Right cardiac atrium (tissue), 5 donors: ENCODE measurements around the gene SLC10A4. TPM values are rescaled to one million over a fixed set of nuclear protein-coding genes. Genes with fewer than 3 reads are reported as not detected.
A peak's percentile ranks its signal among the peaks of the same experiment; 100 is the strongest.

Experiments used
- ATAC-seq, 2 donors: fragments of 200-7000 bp; cut with Tn5 transposase; one replicate each; pipeline versions ENCODE4 v1.8.0 to v1.9.1; 2020; ENCODE audit warnings: moderate library complexity in 2 of 2, mild to moderate bottlenecking in 1 of 2
- DNase-seq, 3 donors: peaks; one replicate each; pipeline ENCODE4 v3.0.0-alpha.2; 2020
- H3K27ac ChIP-seq: one replicate; pipeline ENCODE4 v1.5.1; 2013; ENCODE audit warnings: mild to moderate bottlenecking, low read length, control low read depth, moderate library complexity
- H3K27me3 ChIP-seq: one replicate; pipeline ENCODE4 v1.6.1; 2013; ENCODE audit not compliant: control insufficient read depth, insufficient read depth
- H3K4me1 ChIP-seq: one replicate; pipeline ENCODE4 v1.6.1; 2013; ENCODE audit warnings: low read length; ENCODE audit not compliant: control insufficient read depth, insufficient read depth
- H3K4me3 ChIP-seq: one replicate; pipeline ENCODE4 v1.5.1; 2013; ENCODE audit warnings: low read length, control low read depth
- H3K9me3 ChIP-seq: one replicate; pipeline ENCODE4 v1.6.1; 2013; ENCODE audit warnings: low read length; ENCODE audit not compliant: control insufficient read depth
- WGBS: extraction: QIAGEN DNeasy Blood & Tissue Kit; methylation state at CpG from one replicate; pipeline ENCODE4 v1.1.7; 2013; 5-methylcytosine and 5-hydroxymethylcytosine counted together
- intact Hi-C, 4 donors: fragments of 100-400 bp; cut with DNase I; formaldehyde crosslinking; loops; one replicate each; pipeline versions ENCODE4 v1.11.0 to v1.14.0; 2022 to 2023
- polyA plus RNA-seq: library from polyadenylated mRNA; stranded (reverse); fragments of 200-250 nt; gene quantifications from one replicate; pipeline ENCODE4 v1.2.3, GENCODE V29; 2013
- total RNA-seq, 4 donors: library from RNA; stranded (reverse); fragmentation: NEBNext Ultra II Directional; extraction: Animal tissue kit (Norgen Biotek cat#: 25700); gene quantifications; one replicate each; pipeline ENCODE4 v1.2.1, GENCODE V29; 2021
- donor health status: healthy with polysubstance abuse.
- donor health status: DM: no; HTN: yes; CAD: no.
- donor health status: DM: no; HTN: no; CAD: no.
- donor health status: DM: no; HTN: yes; CAD: no; lungs with severe emphysema.
- donor health status: DM: yes; HTN: yes; CAD: no.

The SLC10A4 gene
- total and polyA plus RNA-seq, 5 donors = 0.09 to 0.25 TPM; not detected in 3

DNA sequence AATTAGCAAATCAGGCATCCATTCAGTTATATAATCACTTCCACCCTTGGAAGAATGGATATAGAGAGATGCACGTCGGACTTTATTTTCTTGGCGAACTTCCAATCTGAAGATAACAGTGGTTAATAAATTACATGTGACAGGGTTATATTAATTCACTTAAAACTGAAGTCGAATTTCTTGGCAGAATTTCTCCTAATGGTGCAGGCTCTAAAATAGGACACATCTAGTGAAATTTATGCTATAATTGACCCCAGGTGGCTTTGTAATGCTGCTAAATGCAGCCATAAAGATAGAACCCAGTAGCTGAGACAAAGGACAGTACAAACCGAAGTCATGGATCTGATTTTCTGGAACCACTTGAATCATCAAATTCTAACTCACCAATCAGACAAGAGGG is 20.8 kb upstream of the SLC10A4 start:
- H3K9me3 ChIP-seq = no peaks in the 10 kb centered on the region
- DNase-seq = no peak
- no peaks in the 10 kb centered on the region for H3K27me3 ChIP-seq
- H3K27ac ChIP-seq = no peak overlapping the region
- intact Hi-C loops = no loop called here
- no peaks in the 10 kb centered on the region for H3K4me1 ChIP-seq
- no peak overlapping the region for H3K4me3 ChIP-seq
- 44% methylated on average over 5 of the region's 5 CpGs for WGBS
- no peak for ATAC-seq

DNA sequence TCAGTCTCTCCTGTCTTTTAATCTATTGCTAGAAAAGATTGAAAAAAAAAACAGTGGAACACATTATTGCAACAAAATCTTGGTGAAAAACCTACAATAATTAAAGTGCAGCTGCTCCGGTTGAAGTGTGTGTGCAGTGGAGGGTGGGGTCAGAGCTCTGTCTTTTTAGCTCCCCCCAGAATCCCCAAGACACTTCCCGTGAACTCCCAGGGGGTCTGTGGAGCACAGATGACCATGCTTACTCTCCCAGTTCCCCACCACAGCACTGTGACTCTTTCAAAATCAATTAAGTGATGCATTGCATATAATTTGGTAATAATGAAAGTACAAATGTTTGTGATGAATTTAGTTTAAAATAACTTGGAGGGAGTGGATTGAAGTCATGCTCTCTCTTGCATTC is 15.7 kb upstream of the SLC10A4 start:
- intact Hi-C loops = no loop called here
- Histone ChIP-seq H3K27ac (no peak overlapping the region), H3K27me3 (no peaks in the 10 kb centered on the region), H3K4me1 (no peaks in the 10 kb centered on the region), H3K9me3 (no peaks in the 10 kb centered on the region), H3K4me3 (no peak overlapping the region)
- 62% methylated on average over 2 of the region's 2 CpGs for WGBS
- DNase-seq (no peak), ATAC-seq (no peak)

DNA sequence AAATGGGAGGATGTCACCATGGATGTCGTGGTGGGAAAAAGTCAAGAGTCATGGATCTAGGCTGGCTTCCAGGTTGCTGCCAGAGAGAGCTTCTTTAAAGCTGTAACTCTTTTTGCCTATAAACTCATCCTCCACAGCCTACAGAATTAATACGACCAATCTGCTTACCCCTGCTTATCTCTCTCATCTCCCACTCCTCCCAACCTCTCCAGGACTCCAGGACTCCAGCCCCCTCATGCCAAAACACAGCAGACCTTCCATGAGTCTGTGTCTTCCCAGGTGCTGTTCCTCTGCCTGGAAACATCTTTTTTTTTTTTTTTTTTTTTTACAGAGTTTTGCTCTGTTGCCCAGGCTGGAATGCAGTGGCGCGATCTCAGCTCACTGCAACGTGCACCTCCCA is 15.3 kb upstream of the SLC10A4 start:
- Histone ChIP-seq H3K9me3 (no peaks in the 10 kb centered on the region), H3K27me3 (no peaks in the 10 kb centered on the region), H3K4me1 (no peaks in the 10 kb centered on the region), H3K27ac (no peak overlapping the region), H3K4me3 (no peak overlapping the region)
- no peak for DNase-seq
- no peak for ATAC-seq
- 66% methylated on average over 4 of the region's 5 CpGs for WGBS
- intact Hi-C loops = no loop called here

DNA sequence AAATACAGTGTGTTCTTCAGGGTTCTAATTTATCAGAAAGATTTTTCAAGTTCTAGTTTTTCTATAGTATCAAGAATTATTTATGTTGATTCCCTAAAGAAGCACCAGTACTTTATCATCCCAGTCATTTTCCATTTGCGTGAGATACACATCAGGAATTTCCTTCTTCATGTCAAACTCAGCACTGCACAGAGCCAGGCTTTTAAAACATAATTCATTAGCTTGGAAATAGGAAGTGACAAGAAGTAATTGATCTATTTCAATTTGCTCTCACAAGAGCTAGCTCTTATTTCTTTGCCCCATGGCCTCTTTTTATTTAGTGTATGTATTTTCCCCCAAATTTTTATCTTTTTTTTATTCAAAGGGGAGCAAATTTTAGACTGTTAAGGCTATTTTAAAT is 13.0 kb upstream of the SLC10A4 start:
- Histone ChIP-seq H3K27ac (no peak overlapping the region), H3K4me1 (no peaks in the 10 kb centered on the region), H3K4me3 (no peak overlapping the region), H3K9me3 (no peaks in the 10 kb centered on the region), H3K27me3 (no peaks in the 10 kb centered on the region)
- DNase-seq = no peak
- WGBS = 66% methylated on average over 1 of the region's 1 CpG
- intact Hi-C loops = no loop called here
- ATAC-seq = no peak

DNA sequence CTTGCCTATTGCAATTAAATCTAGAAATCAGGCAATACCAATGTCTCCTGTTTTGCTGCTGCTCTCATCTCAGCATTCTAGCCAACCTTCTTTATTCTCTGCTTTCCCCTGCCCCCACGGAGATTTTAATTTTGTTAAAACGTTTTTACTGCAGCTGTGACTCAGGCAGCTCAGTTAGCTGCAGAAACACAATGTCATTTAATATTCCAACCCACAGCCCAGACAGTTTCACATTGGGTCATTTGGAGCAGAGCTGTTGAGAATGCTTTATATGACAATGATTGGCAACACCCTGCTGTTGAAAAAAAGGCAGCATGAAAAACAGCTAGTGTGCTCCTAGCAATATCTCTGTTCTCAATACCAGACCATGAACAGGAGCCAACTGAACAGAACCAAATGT is 12.6 kb upstream of the SLC10A4 start:
- Histone ChIP-seq H3K27ac (no peak overlapping the region), H3K4me1 (no peaks in the 10 kb centered on the region), H3K27me3 (no peaks in the 10 kb centered on the region), H3K4me3 (no peak overlapping the region), H3K9me3 (no peaks in the 10 kb centered on the region)
- intact Hi-C loops = no loop called here
- ATAC-seq = no peak
- 37% methylated on average over 2 of the region's 2 CpGs for WGBS
- no peak for DNase-seq

DNA sequence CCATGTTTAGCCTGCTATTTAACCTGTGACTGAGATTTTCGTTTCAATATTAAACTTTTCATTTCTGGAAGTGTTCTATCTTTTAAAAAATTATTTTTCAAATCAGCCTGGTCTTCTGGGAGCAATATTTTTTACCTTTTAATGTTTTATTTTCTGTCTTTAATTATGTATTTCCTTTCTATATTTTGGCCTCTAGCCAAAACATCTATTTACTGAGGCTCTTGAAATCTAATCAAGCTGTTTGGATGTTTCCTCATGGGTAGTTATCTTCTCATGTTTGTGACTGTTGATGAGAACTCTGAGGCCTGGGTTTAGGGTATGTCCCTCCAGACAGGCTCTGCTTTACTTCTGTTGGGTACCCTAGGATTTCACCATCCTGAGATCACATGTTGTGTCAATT is 10.3 kb upstream of the SLC10A4 start:
- DNase-seq (no peak), ATAC-seq (no peak)
- H3K4me3 ChIP-seq = no peak overlapping the region
- intact Hi-C loops = no loop called here
- no peaks in the 10 kb centered on the region for H3K27me3 ChIP-seq
- no peak overlapping the region for H3K27ac ChIP-seq
- WGBS = 82% methylated on average over 1 of the region's 1 CpG
- no peaks in the 10 kb centered on the region for H3K9me3 ChIP-seq
- H3K4me1 ChIP-seq = no peaks in the 10 kb centered on the region

DNA sequence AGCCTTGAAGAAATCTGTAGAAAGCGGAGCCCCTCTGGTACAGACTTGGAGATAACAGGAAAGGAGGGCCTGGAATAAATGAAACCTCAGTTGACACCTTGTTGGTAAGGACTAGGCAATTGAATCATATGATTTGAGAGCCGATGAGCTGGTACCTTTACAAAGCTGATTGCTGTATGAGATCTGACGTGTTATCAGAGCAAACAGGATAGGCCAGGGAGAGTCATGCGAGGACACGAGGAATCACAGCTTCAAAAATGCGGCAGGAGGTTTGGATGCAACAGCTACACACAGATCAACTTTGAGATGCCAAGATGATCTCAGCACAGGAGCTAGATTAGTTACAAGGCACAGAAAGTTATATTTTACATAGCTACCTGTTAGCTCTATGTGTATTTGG is 7.4 kb upstream of the SLC10A4 start:
- Histone ChIP-seq H3K4me3 (no peak overlapping the region), H3K9me3 (no peaks in the 10 kb centered on the region), H3K27ac (no peak overlapping the region), H3K27me3 (no peaks in the 10 kb centered on the region), H3K4me1 (no peaks in the 10 kb centered on the region)
- 82% methylated on average over 6 of the region's 6 CpGs for WGBS
- intact Hi-C loops = no loop called here
- no peak for DNase-seq
- ATAC-seq = no peak

DNA sequence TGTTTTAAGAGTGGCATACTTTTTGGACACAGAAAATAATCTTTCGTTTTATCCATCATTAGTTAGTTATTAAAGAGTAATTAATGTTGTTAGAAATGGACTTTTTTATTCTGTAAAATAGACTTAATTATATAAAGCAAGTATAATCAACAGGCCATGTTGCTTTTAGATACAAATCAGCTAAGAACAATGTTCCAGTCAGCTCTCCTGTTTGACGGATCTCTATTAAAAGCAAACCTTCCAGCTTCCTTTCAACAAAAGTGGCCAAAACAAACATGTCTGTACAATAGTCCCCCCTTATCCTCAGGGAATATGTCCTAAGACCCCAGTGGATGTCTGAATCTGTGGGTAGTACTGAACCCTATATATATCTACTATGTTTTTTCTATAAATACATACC is 4.9 kb upstream of the SLC10A4 start:
- Histone ChIP-seq H3K27ac (no peak overlapping the region), H3K9me3 (no peaks in the 10 kb centered on the region), H3K27me3 (no peaks in the 10 kb centered on the region), H3K4me1 (no peaks in the 10 kb centered on the region), H3K4me3 (no peak overlapping the region)
- intact Hi-C loops = no loop called here
- WGBS = 64% methylated on average over 2 of the region's 2 CpGs
- no peak for ATAC-seq
- no peak for DNase-seq

DNA sequence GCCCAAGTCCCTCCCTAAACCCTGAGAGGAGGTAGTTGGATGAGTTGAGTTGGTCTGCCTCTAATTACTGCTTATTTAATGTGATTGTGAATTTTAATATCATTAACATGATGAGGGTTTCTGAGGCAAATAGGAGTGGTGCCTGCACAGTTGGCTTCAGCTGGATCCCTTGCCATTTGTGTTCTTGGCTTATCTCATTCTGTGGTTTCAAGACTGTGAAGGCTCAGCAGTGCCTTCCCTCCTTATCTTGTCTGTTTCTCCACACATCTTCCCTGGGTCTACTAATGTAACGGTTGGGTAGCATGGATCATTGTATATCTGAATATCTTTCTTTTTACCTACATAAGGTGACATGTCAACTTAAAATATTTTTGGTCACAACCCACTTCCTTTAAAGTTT is 1.6 kb upstream of the SLC10A4 start:
- 86% methylated on average over 1 of the region's 1 CpG for WGBS
- ATAC-seq = no peak

DNA sequence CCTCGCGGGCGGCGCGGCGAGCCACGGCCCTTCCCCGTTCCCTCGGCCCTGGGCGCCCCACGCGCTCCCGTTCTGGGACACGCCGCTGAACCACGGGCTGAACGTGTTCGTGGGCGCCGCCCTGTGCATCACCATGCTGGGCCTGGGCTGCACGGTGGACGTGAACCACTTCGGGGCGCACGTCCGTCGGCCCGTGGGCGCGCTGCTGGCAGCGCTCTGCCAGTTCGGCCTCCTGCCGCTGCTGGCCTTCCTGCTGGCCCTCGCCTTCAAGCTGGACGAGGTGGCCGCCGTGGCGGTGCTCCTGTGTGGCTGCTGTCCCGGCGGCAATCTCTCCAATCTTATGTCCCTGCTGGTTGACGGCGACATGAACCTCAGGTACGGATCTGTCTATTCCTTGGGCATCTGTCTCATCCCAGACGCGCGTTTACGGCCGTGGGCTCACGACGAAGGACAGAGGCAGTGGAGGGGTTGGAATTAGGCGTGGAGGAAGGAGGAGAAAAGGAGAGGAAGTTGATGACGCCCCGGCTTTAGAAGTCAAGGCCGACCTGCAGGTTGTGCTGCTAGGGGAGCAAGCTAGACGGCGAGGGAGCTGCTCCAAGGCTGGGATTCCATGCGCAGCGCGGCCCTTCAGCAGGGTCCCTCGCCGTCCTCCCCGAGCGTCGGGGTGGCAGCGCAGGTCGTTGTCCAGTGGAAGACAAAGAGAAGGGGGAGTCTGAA is 792 bp downstream of the SLC10A4 start:
- intact Hi-C loops = no loop called here
- H3K27ac ChIP-seq = no peak overlapping the region
- DNase-seq (peak in 2 of 3 donors; percentile 50 to 53), ATAC-seq (peak; percentile 24 to 26)
- no peaks in the 10 kb centered on the region for H3K9me3 ChIP-seq
- no peaks in the 10 kb centered on the region for H3K27me3 ChIP-seq
- WGBS = 7% methylated on average over 66 of the region's 66 CpGs
- peak overlapping the region; percentile 61 for H3K4me3 ChIP-seq
- no peaks in the 10 kb centered on the region for H3K4me1 ChIP-seq

More for the DNA sequence above, 1.6 kb upstream of the SLC10A4 start:
- Histone ChIP-seq H3K9me3 (no peaks in the 10 kb centered on the region), H3K4me3 (no peak overlapping the region), H3K27me3 (no peaks in the 10 kb centered on the region), H3K27ac (no peak overlapping the region), H3K4me1 (no peaks in the 10 kb centered on the region)
- intact Hi-C loops = no loop called here
- no peak for DNase-seq

DNA sequence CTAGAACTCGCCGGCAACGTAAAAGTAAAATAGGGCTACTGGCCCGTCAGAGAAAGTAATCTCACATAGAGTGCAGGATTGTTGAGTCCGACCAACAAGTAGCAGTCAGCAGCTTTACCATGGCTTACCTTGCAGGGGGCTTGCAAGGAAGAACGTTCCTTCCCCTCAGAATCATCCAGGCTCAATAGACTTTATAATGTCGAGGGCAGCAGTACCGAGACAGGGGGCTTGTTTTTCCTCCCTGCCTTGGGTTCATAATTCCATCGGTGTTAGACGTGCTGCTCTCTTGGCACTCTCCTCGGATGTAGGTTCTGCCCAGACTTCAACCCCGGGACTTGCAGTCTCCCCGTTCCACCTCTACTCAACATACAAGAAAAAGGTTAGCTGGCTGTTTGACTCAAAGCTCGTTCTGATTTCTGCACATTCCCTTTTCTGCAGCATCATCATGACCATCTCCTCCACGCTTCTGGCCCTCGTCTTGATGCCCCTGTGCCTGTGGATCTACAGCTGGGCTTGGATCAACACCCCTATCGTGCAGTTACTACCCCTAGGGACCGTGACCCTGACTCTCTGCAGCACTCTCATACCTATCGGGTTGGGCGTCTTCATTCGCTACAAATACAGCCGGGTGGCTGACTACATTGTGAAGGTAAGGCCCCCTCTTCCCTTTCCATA is 1.5 kb downstream of the SLC10A4 start:
- 42% methylated on average over 22 of the region's 22 CpGs for WGBS
- Histone ChIP-seq H3K4me3 (no peak overlapping the region), H3K9me3 (no peaks in the 10 kb centered on the region), H3K27ac (no peak overlapping the region), H3K27me3 (no peaks in the 10 kb centered on the region), H3K4me1 (no peaks in the 10 kb centered on the region)
- intact Hi-C loops = no loop called here
- no peak for ATAC-seq
- no peak for DNase-seq
